H1 (cell line): ENCODE measurements around the gene KCTD16. TPM values are rescaled to one million over a fixed set of nuclear protein-coding genes. Genes with fewer than 3 reads are reported as not detected.

Source experiments
- CTCF ChIA-PET: fragments of 300-600 bp; sonication (Branson Sonifier 250); formaldehyde crosslinking; loops from one replicate; lab custom pipeline; 2021; ENCODE audit not compliant: partially characterized antibody; lab: Charles Lee
- POLR2A ChIA-PET: fragments of 300-600 bp; sonication (Branson Sonifier 250); formaldehyde crosslinking; loops from one replicate; lab custom pipeline; 2021; ENCODE audit warnings: inconsistent platforms; ENCODE audit not compliant: partially characterized antibody; lab: Charles Lee
- DNase-seq, 2 experiments: peaks; one replicate each; pipeline versions ENCODE4 v3.0.0 to v3.0.0-alpha.2; 2010 to 2022; ENCODE audit warnings: low spot score in 2 of 2, low read depth in 1 of 2, mixed read lengths in 1 of 2
- FAIRE-seq: peaks from 2 replicates; lab custom pipeline; 2011; peaks lifted over from hg19 to GRCh38; lab: Jason Lieb, UNC
- H2AFZ ChIP-seq: 2 replicates; pipeline ENCODE4 v1.8.1; 2012; ENCODE audit warnings: low read length, inconsistent platforms
- H2AK5ac ChIP-seq: 2 replicates; pipeline ENCODE4 v1.6.1; 2013; ENCODE audit warnings: low read depth, low read length
- H2BK120ac ChIP-seq: replicated peaks from 2 replicates; pipeline ENCODE3; 2013; ENCODE audit warnings: low read depth, low read length, inconsistent platforms
- H2BK12ac ChIP-seq: 2 replicates; pipeline ENCODE4 v1.6.1; 2013; ENCODE audit warnings: low read depth, low read length
- H2BK15ac ChIP-seq: 2 replicates; pipeline ENCODE4 v1.6.1; 2013; ENCODE audit warnings: low read length
- H2BK20ac ChIP-seq: 2 replicates; pipeline ENCODE4 v1.6.1; 2013; ENCODE audit warnings: low read length
- H2BK5ac ChIP-seq: 2 replicates; pipeline ENCODE4 v1.6.1; 2013; ENCODE audit warnings: low read depth, low read length
- H3K14ac ChIP-seq: 2 replicates; pipeline ENCODE4 v1.6.1; 2013; ENCODE audit warnings: inconsistent platforms; ENCODE audit not compliant: insufficient read length
- H3K18ac ChIP-seq: 2 replicates; pipeline ENCODE4 v1.6.1; 2013; ENCODE audit warnings: low read length; ENCODE audit errors: extremely low read depth
- H3K23ac ChIP-seq: 2 replicates; pipeline ENCODE4 v1.6.1; 2013; ENCODE audit warnings: inconsistent platforms; ENCODE audit not compliant: insufficient read length
- H3K23me2 ChIP-seq: 2 replicates; pipeline ENCODE4 v1.6.1; 2013; ENCODE audit warnings: low read depth, low read length
- H3K27ac ChIP-seq: 2 replicates; pipeline ENCODE4 v1.6.1; 2011; ENCODE audit warnings: low read depth, low read length, inconsistent platforms
- H3K27me3 ChIP-seq, 4 experiments: replicated peaks in 1 of 4; 1 replicate in 1 of 4; 2 replicates in 3 of 4; pipeline versions ENCODE4 v1.6.1 to v1.8.1; 2011 to 2013; ENCODE audit warnings: low read length in 3 of 4, mild to moderate bottlenecking in 3 of 4, inconsistent platforms in 2 of 4, mixed read lengths in 2 of 4, moderate library complexity in 1 of 4; ENCODE audit not compliant: control insufficient read depth in 3 of 4, insufficient read depth in 3 of 4; ENCODE audit errors: extremely low read depth in 1 of 4
- H3K36me3 ChIP-seq, 4 experiments: 2 replicates each; pipeline versions ENCODE4 v1.6.1 to v1.8.1; 2011 to 2013; ENCODE audit warnings: mild to moderate bottlenecking in 4 of 4, low read length in 3 of 4, moderate library complexity in 2 of 4, control low read depth in 1 of 4, inconsistent platforms in 1 of 4; ENCODE audit not compliant: insufficient read depth in 4 of 4, control insufficient read depth in 2 of 4
- H3K4ac ChIP-seq: replicated peaks from 2 replicates; pipeline ENCODE3; 2013; ENCODE audit warnings: low read length, low read depth, mixed read lengths, inconsistent platforms; ENCODE audit not compliant: insufficient read length
- H3K4me1 ChIP-seq, 4 experiments: replicated peaks in 1 of 4; 1 replicate in 1 of 4; 2 replicates in 3 of 4; pipeline versions ENCODE4 v1.6.1 to v1.8.1; 2011 to 2013; ENCODE audit warnings: low read length in 3 of 4, inconsistent platforms in 2 of 4, mixed read lengths in 1 of 4; ENCODE audit not compliant: insufficient read depth in 4 of 4, control insufficient read depth in 3 of 4
- H3K4me2 ChIP-seq, 2 experiments: 2 replicates each; pipeline versions ENCODE4 v1.6.1 to v1.8.1; 2011 to 2013; ENCODE audit warnings: low read depth in 2 of 2, low read length in 2 of 2, control low read depth in 1 of 2, inconsistent platforms in 1 of 2, mild to moderate bottlenecking in 1 of 2; ENCODE audit not compliant: insufficient read depth in 1 of 2
- H3K4me3 ChIP-seq, 4 experiments: fragments of 200-600, 300-600 bp in 1 of 4; sonication (generic), shearing (Covaris generic), sonication (Bioruptor Twin) in 1 of 4; 2 replicates each; pipeline versions ENCODE4 v1.5.1 to v1.8.1; 2011 to 2016; ENCODE audit warnings: low read length in 4 of 4, low read depth in 3 of 4, control low read depth in 2 of 4, inconsistent platforms in 2 of 4, mild to moderate bottlenecking in 2 of 4, mixed read lengths in 1 of 4, moderate library complexity in 1 of 4; ENCODE audit not compliant: insufficient read depth in 2 of 4; ENCODE audit errors: extremely low read depth in 1 of 4
- H3K56ac ChIP-seq: replicated peaks from 2 replicates; pipeline ENCODE3; 2013; ENCODE audit warnings: low read depth, mild to moderate bottlenecking, mixed read lengths, low read length, inconsistent platforms; ENCODE audit not compliant: insufficient read length
- H3K79me1 ChIP-seq: 2 replicates; pipeline ENCODE4 v1.6.1; 2013; ENCODE audit warnings: low read depth, low read length, control low read depth
- H3K79me2 ChIP-seq, 2 experiments: 2 replicates each; pipeline versions ENCODE4 v1.6.1 to v1.8.1; 2012 to 2013; ENCODE audit warnings: low read length in 2 of 2, mild to moderate bottlenecking in 2 of 2, inconsistent platforms in 1 of 2; ENCODE audit not compliant: insufficient read depth in 2 of 2, control insufficient read depth in 1 of 2
- H3K9ac ChIP-seq, 4 experiments: replicated peaks in 1 of 4; 1 replicate in 1 of 4; 2 replicates in 3 of 4; pipeline versions ENCODE4 v1.6.1 to v1.8.1; 2011 to 2013; ENCODE audit warnings: low read depth in 3 of 4, low read length in 3 of 4, control low read depth in 2 of 4, mild to moderate bottlenecking in 2 of 4, moderate library complexity in 2 of 4, inconsistent platforms in 1 of 4; ENCODE audit errors: extremely low read depth in 1 of 4
- H3K9me3 ChIP-seq, 2 experiments: 2 replicates each; pipeline versions ENCODE4 v1.6.1 to v1.8.1; 2012 to 2013; ENCODE audit warnings: mild to moderate bottlenecking in 2 of 2, moderate library complexity in 2 of 2, control low read depth in 1 of 2, inconsistent platforms in 1 of 2, low read depth in 1 of 2, low read length in 1 of 2, mixed read lengths in 1 of 2; ENCODE audit not compliant: insufficient read depth in 2 of 2
- H4K20me1 ChIP-seq, 2 experiments: replicated peaks in 1 of 2; 2 replicates each; pipeline versions ENCODE3 to v1.8.1; 2011 to 2013; ENCODE audit warnings: inconsistent platforms in 2 of 2, low read length in 2 of 2, mild to moderate bottlenecking in 1 of 2; ENCODE audit not compliant: insufficient read depth in 2 of 2, control insufficient read depth in 1 of 2
- H4K5ac ChIP-seq: 2 replicates; pipeline ENCODE4 v1.6.1; 2013; ENCODE audit warnings: low read length, low read depth, mixed read lengths, inconsistent platforms; ENCODE audit not compliant: insufficient read length
- H4K8ac ChIP-seq: 2 replicates; pipeline ENCODE4 v1.8.0; 2013; ENCODE audit warnings: mild to moderate bottlenecking, moderate library complexity, low read length, inconsistent platforms; ENCODE audit not compliant: insufficient read depth; ENCODE audit errors: extremely low read depth
- H4K91ac ChIP-seq: replicated peaks from 2 replicates; pipeline ENCODE3; 2013; ENCODE audit warnings: low read length, mixed read lengths, inconsistent platforms; ENCODE audit not compliant: insufficient read length
- ASH2L ChIP-seq: fragments of 200-600, 300-600 bp; sonication (generic); IDR thresholded peaks from one replicate; pipeline ENCODE4 v1.7.1; 2017; ENCODE audit warnings: low read length
- BACH1 ChIP-seq: IDR thresholded peaks from 2 replicates; pipeline ENCODE4 v1.6.1; 2012; ENCODE audit warnings: low read length, improper control_type of control experiment
- BCL11A ChIP-seq, 2 experiments: IDR thresholded peaks; one replicate each; pipeline ENCODE4 v1.6.1; 2011; ENCODE audit warnings: low read depth in 2 of 2, low read length in 2 of 2, mild to moderate bottlenecking in 2 of 2
- CBX5 ChIP-seq: fragments of 300-800, 300-1000 bp; sonication (generic); IDR thresholded peaks from 2 replicates; pipeline ENCODE4 v1.7.1; 2016; ENCODE audit warnings: antibody characterized with exemption, low read length, low read depth
- EGR1 ChIP-seq: IDR thresholded peaks from 2 replicates; pipeline ENCODE4 v1.6.1; 2011; ENCODE audit warnings: low read depth, low read length, borderline replicate concordance
- KDM5A ChIP-seq: fragments of 200-600 bp; IDR thresholded peaks from 2 replicates; pipeline ENCODE4 v1.7.1; 2012; ENCODE audit warnings: mild to moderate bottlenecking, low read length, inconsistent platforms, mixed read lengths
- POLR2A ChIP-seq, 2 experiments: IDR thresholded peaks; 1 replicate in 1 of 2; 2 replicates in 1 of 2; pipeline ENCODE4 v1.6.1; 2011; ENCODE audit warnings: low read depth in 2 of 2, low read length in 2 of 2, mild to moderate bottlenecking in 2 of 2; ENCODE audit errors: control extremely low read depth in 1 of 2
- POLR2AphosphoS5 ChIP-seq: IDR thresholded peaks from 2 replicates; pipeline ENCODE4 v1.6.1; 2011; ENCODE audit warnings: low read depth, low read length
- SAP30 ChIP-seq: fragments of 300-600 bp; sonication (generic); IDR thresholded peaks from 2 replicates; pipeline ENCODE4 v1.7.1; 2012; ENCODE audit warnings: low read length, moderate library complexity, mild to moderate bottlenecking, inconsistent platforms; ENCODE audit not compliant: insufficient read depth, insufficient replicate concordance
- WGBS, 2 experiments: shearing (Covaris generic) in 1 of 2; methylation state at CpG; one replicate each; pipeline versions ENCODE4 v1.1.6 to v1.1.7; 2013 to 2015; ENCODE audit warnings: low lambda C conversion rate in 2 of 2, mixed read lengths in 2 of 2, inconsistent platforms in 1 of 2, low coverage in 1 of 2, missing lambda C conversion rate in 1 of 2; ENCODE audit not compliant: insufficient replicate concordance in 2 of 2, insufficient coverage in 1 of 2, insufficient read length in 1 of 2; ENCODE audit errors: extremely low coverage in 1 of 2, missing lambda C conversion rate in 1 of 2; 5-methylcytosine and 5-hydroxymethylcytosine counted together
- polyA plus RNA-seq, 7 experiments: library from polyadenylated mRNA; depleted of rRNA in 3 of 7; stranded (reverse) in 5 of 7; unstranded in 2 of 7; fragments of >200 nt in 5 of 7; fragments of 200-250 nt in 2 of 7; gene quantifications; 1 replicate in 5 of 7; 2 replicates in 1 of 7; 4 replicates in 1 of 7; pipeline versions ENCODE4 v1.2.1 to v1.2.3, GENCODE V29; 2011 to 2013; ENCODE audit warnings: missing spikeins in 2 of 7, mixed read lengths in 2 of 7
- total RNA-seq: library from RNA; stranded (reverse); fragmentation: NEBNext Ultra II Directional; extraction: Animal tissue kit (Norgen Biotek cat#: 25700); gene quantifications from 2 replicates; pipeline ENCODE4 v1.2.1, GENCODE V29; 2021
- TF ChIP-seq, protein P1 (sequence below): IDR thresholded peaks from 2 replicates; pipeline ENCODE4 v1.6.1; 2011; ENCODE audit warnings: low read length, improper control_type of control experiment
- TF ChIP-seq, protein P2 (sequence below): IDR thresholded peaks from 2 replicates; pipeline ENCODE4 v1.6.1; 2012; ENCODE audit warnings: low read length, inconsistent platforms

KCTD16 gene
- total and polyA plus RNA-seq, 2 of the 8 experiments (the other 6 are each of a cell fraction or from before 2014, with no cell fraction given), result 0.03 to 0.24 TPM

DNA sequence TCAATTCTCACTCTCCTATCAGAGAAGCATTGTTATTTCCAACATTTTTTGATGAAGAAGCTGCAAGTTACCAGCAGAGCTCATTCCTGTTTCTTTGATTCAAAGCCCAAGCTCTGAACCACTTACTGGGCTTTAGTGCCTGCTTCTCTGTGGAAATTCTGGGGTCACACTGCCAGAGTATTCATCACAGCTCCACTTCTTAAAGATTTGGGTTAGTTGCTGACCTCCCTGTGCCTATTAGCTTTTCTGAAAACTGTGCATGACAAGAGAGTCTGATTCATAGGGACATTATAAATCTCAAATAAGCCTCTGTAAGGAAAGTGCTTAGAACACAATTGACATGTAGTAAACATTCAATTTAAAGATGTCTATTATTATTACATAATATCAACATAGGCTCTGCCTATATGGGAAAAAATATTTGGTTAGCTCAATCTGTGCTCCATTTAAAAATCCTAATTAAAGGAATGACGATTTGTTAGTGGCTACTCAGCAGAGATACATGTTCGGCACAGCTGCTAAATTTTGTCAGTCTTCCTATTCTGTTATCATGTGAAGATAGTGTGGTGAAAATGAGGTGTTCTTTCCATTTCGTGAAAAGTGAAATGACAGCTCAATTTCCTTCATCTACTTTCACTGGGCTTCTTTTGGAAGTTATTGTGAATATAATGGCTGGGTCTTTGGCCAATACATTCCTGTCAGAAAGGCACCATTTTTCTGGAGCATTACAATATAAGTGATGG, 293.0 kb downstream of the KCTD16 start:
- no peak overlapping the region for H3K4me2 ChIP-seq
- H4K8ac ChIP-seq, result no peak overlapping the region
- no peak overlapping the region for H3K27ac ChIP-seq
- TF ChIP-seq, protein P1, sequence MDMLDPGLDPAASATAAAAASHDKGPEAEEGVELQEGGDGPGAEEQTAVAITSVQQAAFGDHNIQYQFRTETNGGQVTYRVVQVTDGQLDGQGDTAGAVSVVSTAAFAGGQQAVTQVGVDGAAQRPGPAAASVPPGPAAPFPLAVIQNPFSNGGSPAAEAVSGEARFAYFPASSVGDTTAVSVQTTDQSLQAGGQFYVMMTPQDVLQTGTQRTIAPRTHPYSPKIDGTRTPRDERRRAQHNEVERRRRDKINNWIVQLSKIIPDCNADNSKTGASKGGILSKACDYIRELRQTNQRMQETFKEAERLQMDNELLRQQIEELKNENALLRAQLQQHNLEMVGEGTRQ, result no peak
- TF ChIP-seq, protein P2, sequence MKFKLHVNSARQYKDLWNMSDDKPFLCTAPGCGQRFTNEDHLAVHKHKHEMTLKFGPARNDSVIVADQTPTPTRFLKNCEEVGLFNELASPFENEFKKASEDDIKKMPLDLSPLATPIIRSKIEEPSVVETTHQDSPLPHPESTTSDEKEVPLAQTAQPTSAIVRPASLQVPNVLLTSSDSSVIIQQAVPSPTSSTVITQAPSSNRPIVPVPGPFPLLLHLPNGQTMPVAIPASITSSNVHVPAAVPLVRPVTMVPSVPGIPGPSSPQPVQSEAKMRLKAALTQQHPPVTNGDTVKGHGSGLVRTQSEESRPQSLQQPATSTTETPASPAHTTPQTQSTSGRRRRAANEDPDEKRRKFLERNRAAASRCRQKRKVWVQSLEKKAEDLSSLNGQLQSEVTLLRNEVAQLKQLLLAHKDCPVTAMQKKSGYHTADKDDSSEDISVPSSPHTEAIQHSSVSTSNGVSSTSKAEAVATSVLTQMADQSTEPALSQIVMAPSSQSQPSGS, result no peak
- TF ChIP-seq CBX5 (no peak), BCL11A (IDR thresholded peaks at IDR 0.05; ENCODE audit: low read depth in 2 of 2, low read length in 2 of 2) (no peak), KDM5A (no peak), POLR2A (IDR thresholded peaks at IDR 0.05; ENCODE audit: control extremely low read depth in 1 of 2, low read depth in 2 of 2, low read length in 2 of 2) (no peak), BACH1 (no peak), ASH2L (no peak), POLR2AphosphoS5 (no peak), EGR1 (no peak), SAP30 (no peak)

More for the DNA sequence above, 293.0 kb downstream of the KCTD16 start:
- WGBS, 2 experiments, result 93% methylated on average over 3 of the region's 3 CpGs; no CpG with 5 or more reads in 1 of the 2 experiments
- no peaks in the 10 kb centered on the region for H3K27me3 ChIP-seq
- ChIA-PET CTCF (interaction anchor here (0.7 to 1.8 kb wide), 3 partner anchors 334 to 775 kb away, joined by 3 to 4 read pairs (median 3); no protein-coding TSS in a partner anchor), POLR2A (no interaction called here)
- no peak overlapping the region for H3K14ac ChIP-seq
- no peak overlapping the region for H2BK20ac ChIP-seq
- no peak overlapping the region for H2AK5ac ChIP-seq
- no peaks in the 10 kb centered on the region for H3K23me2 ChIP-seq
- no peak overlapping the region for H4K5ac ChIP-seq
- FAIRE-seq (no peak), DNase-seq (no peak)
- no peak overlapping the region for H3K56ac ChIP-seq
- no peak overlapping the region for H2BK5ac ChIP-seq
- H3K79me1 ChIP-seq, result no peaks in the 10 kb centered on the region
- no peak overlapping the region for H2AFZ ChIP-seq
- H3K36me3 ChIP-seq, result no peaks in the 10 kb centered on the region
- no peak overlapping the region for H3K9ac ChIP-seq
- H3K23ac ChIP-seq, result no peak overlapping the region
- no peak overlapping the region for H4K91ac ChIP-seq
- H4K20me1 ChIP-seq, result no peaks in the 10 kb centered on the region
- H3K4me1 ChIP-seq, result peaks cover 0 to 3% (median 0%) of the 10 kb centered on the region in 4 experiments; a peak in 1 of 7 replicates
- no peak overlapping the region for H2BK15ac ChIP-seq
- H3K9me3 ChIP-seq, result no peaks in the 10 kb centered on the region
- no peak overlapping the region for H3K4me3 ChIP-seq
- no peak overlapping the region for H3K4ac ChIP-seq
- no peak overlapping the region for H2BK12ac ChIP-seq
- no peak overlapping the region for H2BK120ac ChIP-seq
- H3K79me2 ChIP-seq, result no peaks in the 10 kb centered on the region
- no peak overlapping the region for H3K18ac ChIP-seq
